Hematopoietic multipotent progenitor cell treated with erythropoietin and hydrocortisone succinate and interleukin-3 and kit ligand, for 6 days (in vitro differentiated cells): Measurements from ENCODE around the gene ADIRF.
"Not testable (repeated sequence)": the region's sequence is repeated elsewhere in the genome, so short reads cannot be mapped to it uniquely, and the experiment has no call there.

Experiments
- DNase-seq: peaks from one replicate; pipeline ENCODE4 v3.0.0-alpha.2; 2015

The ADIRF gene

DNA sequence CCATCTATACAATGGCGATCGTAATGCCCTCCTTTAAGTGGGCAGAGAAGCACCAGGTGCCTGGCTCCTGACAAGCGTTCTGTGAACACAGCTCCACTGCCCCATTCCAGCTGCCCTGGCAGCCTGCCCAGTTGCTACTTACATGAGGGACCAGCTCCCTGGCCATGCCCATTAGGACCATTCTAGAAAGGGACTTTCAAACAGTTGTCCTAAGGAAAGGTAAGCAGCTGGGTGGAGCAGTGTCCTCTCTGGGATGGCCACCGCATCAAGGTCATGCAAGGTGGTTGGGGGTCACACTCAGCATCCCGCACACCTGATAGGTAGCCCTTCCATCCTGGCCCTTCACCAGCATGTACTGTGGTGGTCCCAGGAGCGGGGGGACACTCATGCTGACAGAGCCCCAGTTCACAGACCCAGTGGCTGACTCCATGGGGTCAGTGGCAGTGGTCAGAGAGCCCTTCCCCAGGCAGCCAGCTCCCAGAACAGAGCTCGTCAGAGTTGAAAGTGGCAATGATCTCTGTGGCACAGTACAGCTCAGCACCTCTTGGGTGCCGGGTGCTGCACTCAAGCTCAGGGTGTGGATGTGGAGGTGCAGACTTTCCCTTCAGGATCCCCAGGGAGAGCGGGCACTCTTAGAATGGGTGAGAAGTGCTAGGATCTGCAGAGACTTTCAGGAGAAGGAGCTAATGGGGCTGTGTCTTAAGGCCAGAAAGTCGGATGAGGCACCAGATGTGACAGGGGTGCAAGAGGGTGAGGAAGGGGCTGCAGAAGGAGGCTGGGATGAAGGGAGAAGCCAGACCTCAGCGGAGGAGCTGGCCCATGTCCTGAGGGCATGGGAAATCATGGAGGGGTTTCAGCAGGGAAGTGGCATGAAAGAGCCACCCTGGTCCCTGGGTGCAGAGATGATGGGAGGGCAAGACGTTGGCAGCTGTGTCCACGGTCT lies 21.8 kb upstream of the ADIRF start:
- DNase-seq: no peak

DNA sequence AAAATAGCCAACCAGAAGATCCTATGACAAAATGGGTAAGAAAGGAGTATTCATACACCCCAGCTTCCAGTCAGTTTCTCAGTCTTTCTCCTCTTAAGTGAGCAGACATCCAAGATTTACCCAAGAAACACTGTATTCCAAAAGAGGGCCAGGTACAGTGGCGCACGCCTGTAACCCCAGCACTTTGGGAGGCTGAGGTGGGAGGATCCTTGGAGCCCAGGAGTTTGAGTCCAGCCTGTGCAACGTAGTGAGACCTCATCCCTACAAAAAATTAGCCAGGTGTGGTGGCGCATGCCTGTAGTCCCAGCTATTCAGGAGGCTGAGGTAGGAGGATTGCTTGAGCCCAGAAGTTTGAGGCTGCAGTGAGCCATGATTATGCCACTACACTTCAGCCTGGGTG lies 20.5 kb upstream of the ADIRF start:
- not testable (repeated sequence) for DNase-seq

DNA sequence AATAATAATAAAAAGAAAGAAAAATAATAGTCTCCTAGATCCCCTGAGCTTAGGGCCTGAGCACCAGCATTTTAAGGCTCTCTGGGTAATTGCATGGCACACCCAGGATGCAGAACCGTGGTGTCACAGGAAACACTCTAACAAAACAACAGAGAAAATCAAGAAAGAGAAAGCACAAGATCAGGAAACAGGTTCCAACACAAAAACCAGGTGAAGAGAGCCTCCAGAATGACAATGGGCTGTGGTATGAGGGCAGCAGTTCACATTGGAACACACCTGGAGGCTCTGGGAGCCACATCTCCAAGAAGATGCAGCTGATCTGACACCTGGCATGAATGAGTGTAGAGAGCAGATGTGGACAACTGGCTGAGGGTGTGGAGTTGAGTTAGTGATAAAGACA lies 17.9 kb upstream of the ADIRF start:
- no peak for DNase-seq

DNA sequence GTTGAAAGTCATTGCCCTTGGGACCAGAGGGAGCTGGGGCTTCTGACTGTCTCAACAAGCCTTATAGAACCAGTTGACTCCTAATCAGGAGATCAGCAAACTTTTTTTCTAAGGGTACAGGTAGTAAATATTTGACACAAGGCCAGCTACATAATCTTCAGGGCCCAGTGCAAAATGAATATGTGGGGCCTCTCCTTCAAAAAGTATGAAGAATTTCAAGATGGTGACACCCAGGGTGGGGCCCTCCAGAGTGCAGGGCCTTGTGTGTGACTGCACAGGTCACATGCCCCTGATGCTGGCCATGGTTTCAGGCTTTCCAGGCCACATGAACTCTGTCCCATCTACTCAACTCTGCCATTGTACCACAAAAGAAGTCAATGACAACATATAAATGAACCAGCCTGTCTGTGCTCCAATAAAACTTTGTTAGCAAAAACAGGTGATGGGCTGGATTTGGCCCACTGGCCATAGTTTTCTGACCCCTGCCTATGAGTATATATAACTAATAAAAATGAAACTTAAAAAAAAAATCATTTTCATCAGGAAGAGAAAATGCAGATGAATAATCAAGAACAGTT lies 17.0 kb upstream of the ADIRF start:
- DNase-seq: no peak

DNA sequence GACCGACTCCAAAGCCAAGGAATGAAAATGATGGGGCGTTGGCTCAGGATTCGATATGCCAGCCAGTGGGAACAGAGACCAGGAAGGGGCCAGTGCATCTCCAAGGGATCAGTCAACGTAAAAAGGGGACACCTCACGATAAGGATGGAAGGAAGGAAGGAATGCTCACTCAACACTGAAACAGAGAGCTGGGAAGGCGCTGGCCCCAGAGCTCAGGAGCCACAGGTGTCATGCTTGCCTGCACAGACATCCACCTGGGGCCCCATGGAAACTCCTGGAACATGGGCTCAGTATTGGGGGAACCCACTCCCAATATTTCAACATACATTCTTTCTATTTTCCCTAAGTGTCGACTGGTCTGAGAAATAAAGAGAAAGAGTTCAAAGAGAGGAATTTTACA lies 16.2 kb upstream of the ADIRF start:
- DNase-seq: no peak

DNA sequence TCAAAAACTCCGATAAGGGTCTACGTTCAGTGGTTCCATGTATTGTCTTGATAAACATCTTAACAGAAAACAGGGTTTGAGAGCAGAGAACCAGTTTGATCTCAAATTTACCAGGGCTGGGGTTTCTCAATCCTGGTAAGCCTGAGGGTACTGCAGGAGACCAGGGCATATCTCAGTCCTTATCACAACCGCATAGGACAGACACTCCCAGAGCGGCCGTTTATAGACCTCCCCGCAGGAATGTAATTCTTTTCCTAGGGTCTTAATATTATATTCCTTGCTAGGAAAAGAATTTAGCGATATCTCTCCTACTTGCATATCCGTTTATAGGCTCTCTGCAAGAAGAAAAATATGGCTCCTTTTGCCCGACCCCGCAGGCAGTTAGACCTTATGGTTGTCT lies 15.6 kb upstream of the ADIRF start:
- not testable (repeated sequence) for DNase-seq

DNA sequence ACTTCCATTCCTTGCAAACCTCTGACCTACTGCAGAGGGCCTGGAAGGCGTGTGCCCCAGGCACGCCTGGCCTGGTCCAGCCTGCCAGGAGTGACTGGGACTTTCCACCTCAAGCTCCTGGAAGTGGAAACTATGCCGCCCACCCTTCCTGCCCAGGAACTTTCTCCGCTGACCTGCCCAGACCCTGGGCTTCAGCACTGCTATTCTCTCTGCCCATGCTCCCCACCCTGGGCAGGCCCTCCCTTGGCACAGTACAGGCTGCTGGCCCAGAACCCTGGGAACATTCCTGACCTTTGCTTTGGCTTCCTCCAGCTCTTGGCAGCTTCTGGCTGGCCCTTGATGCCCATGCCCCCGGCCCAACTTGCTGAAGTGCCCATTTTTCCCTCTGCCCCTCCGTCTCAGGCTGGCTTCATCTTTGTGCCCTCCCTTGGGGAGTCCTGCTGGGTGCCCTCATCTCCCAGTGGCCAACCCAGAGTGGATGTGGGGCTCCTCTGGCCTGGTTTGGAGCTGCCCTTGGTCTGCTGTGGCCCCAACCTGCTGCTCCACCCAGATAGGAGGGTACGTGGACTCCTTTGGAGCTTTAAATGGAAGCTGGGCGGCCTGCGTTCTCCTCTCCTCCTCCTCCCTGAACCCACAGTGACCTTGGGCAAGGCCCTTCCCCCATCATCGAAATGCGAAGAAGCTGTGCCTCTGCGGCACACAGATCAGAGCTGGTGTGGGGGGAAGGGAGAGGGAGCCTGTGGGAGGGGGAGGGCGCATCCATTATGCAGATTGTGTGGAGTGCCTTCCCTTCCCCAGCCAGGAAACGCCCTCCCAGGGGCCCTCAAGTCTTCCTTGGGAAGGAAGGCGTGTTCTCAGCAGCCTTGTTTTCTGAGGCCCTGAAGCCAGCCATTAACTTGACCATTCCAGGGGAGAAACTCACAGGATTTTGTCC lies 14.3 kb upstream of the ADIRF start:
- no peak for DNase-seq

DNA sequence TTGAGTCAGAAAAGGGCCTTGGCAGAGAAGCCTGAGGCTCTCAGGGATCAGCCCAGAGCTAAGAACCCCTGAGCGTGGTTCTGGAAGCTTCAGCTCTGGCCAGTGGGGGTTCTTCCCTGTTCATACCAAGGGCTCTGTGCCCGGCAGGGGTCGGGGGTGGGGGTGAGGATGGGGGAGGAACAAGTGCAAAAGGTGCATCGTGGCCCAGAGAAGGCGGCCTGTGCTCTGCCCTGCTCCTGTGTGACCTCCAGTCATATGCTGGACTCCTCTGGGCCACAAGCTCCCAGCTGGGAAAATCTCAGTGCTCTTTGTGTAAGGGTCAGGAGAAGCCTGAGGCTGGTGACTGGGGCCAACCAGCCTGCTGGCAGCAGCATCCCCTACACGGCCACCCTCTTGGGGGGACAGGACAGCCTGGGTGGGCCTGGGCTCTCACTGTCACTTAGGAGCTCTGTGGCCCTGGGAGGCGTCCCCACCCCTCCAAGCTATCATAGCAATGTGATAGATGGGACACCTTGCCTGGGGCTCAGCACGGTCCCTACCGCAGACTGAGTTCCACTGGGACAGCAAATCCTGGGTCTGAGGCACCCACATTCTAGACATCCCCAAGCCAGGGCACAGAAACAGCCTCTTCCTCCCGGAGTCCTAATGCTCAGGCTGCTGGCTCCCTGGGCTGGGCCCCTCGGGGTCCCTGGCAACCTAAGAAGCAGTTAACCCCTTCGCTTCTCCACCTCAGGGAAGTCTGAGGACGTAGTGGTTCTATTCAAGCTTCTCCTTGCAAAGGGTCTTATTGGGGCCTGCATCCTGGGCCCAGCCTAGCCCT lies 13.4 kb upstream of the ADIRF start:
- no peak for DNase-seq

DNA sequence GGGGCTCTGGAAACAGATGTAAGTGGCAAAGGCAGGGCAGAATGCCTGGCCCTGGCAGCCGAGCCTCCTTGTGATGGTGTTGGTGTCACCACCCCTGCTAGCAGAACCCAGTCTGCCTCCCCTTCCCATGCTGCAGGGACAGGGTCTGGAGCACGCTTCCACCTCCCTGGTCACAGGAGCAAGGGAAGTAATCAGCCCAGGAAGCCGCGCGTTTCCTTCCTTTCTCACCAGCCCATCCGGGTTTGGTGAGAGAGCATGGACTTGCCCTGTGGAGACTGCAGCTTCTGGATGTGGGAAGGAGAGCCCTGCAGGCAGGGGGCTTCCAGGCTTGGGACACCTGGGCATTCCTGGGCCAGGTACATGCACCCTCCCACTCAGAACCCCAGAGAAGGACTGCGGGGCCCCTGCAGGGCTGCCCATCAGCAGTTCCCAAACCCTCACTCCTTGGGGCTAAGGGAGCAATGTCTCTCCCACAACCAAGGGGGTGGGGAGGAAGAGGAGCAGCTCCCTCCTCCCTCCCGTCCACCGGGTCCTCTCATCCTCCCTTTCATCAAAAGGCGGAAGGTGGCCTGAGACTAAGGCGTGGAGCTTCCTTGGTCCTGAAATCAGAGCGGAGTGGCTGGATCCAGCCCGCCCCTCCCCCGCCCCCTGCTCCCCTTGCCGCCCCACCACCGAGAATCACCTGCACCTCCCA lies 12.6 kb upstream of the ADIRF start:
- DNase-seq: no peak

DNA sequence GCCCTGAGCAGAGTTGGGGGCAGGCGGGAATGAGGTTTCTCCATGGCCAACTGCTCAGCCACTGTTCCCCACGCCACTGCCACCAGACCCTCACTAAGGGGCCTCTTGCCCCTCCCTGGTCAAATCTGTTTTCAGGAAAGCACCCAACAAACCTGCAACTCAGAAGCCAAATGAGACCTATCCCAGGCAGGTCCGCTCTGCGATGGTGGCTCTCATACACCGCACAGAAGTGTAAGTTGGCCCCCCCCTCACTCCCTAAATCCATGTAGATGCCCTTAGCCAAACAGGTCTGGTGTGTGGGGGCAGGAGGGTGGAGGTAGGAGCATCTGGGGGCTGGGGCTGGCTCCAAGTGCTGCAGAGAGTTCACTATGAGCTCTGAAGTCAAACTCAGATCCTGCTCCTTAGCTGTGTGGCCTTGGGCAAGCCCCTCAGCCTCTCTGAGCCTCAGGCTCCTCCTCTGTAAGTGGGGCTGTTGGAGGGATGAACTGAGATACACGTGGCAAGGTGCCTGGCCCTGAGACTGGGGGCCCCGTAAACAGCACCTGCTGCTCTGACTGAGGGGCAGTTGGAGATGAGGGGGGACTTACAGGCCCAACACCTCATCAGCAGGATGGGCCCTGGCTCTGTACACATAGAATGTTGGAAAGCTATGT lies 12.0 kb upstream of the ADIRF start:
- DNase-seq: no peak

DNA sequence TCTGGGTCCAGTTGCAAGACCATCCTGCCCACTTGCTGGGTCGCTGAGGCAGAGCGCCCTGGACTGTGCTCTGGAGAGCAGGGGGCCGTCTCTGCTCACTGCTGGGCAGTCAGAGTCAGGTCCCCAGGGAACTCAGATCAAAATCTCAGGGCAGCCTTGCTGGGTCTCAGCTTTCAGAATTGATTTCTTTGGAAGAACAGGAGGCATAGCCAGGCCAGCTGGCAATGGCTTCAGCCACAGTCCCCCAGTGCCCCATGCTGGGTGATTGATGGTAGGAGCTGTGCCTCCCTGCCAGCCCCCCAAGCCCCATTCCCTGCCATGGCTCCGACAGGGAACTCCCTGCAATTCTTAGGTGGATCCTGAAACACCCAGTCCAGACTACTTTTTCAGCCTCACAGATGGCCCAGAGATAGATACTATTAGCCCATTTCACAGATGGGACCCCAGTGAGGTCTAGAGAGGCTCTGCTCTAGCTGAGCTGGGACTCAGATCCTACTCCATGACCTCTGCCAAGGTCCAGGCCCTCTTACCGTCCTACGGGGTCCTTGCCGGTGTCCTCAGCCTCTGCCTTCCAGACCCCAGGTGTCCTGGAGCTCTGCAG lies 11.3 kb upstream of the ADIRF start:
- no peak for DNase-seq

DNA sequence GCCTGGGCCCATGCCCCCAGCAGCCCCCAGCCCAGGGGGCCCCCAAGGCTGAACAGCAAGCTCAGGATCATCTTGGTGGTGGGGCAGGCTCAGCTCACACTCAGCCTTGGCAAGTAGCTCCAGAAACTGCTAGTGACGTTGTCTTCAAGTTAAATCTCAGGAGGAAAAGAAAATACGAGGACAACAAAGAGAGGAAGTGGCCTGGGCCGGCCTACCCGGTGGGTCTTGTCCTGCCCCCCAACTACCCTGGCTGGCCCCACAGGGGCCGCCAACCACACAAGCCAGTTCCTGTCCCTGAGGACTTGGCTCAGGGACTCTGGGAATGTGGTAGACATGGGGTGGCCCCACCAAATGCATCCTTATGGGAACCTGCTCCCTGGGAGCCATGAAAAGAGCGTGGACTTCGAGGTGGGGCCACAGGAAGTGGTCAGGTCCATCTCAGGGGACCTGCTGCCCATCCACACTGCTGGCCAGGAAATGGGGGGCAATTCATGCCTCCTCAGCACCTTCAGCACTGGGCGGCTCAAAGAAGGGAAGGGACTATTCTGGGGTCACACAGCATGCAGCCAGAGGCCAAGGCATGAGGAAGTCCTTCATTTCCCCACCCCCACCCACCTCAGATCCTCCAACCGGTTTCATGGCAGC lies 10.7 kb upstream of the ADIRF start, which contains the start of gene MMRN2:
MMRN2 (minus strand) TSS at position 145 of the 645 bp plus-strand sequence; CDS start at position 71, 74 bp downstream.
- DNase-seq: no peak

DNA sequence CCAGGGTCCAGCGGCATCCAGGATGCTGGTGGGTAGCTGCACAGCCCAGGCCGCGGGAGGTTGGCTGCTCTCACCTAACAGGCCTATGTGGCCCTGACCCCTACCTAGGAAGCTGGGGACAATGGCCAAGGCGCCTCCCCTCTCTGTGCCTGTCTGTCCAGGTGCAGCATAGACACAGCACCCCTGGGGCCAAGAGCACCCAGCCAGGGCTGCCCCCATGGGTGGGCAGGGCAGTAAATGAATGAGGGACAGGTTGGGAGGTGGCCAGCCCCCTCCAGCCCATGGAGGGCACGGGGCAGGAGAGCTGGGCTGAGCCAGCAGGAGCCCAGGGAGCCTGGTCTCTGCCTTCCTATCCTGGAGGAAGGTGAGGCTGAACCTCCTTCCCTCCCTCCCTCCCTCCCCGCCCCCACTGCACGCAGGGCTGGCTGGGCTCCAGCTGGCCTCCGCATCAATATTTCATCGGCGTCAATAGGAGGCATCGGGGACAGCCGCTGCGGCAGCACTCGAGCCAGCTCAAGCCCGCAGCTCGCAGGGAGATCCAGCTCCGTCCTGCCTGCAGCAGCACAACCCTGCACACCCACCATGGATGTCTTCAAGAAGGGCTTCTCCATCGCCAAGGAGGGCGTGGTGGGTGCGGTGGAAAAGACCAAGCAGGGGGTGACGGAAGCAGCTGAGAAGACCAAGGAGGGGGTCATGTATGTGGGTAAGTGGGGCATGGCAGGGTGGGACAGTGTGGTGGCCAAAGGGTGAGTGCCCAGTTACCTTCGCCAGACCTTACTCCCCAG lies 10.0 kb upstream of the ADIRF start, which contains the start of gene SNCG:
SNCG (plus strand) TSS at position 484 of the 785 bp plus-strand sequence; CDS start at position 583, 99 bp downstream.
- DNase-seq: no peak

DNA sequence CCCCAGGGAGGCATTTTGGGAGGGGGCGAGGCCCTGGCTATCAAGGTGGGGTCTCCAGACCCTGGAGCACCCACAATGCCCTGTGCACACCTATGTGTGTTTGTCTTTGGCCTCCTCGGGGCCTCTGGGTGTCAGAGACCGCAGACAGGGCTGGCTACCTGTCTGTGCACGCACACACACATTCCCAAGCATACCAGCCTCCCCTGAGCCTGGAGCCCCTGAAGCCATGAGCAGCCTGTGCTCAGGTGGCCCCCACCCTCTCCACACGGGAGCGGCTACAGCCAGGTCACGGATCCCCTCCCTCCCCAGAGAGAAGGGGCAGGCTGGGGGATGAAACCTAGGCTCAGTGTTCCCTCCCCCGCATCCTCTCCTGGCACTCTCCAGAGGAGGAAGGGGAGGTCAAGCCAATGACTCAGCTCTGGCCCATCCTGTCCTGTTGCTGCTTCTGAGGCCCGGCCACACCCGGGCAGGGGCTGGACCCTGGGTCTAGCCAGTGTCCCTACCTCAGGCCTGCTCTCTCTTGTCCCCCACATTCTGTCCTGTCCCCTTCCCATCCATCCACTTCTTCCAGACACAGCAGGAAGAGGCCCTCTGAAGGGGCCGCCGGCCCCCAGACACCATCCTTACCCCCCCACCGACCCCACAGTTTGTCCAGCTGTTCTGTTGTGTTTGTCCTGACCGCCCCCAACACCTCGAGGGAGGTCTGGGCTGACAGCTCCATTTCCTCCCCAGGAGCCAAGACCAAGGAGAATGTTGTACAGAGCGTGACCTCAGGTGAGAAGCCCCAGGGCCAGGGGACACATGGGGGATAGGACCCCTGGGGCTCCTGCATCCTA lies 9.2 kb upstream of the ADIRF start:
- no peak for DNase-seq

DNA sequence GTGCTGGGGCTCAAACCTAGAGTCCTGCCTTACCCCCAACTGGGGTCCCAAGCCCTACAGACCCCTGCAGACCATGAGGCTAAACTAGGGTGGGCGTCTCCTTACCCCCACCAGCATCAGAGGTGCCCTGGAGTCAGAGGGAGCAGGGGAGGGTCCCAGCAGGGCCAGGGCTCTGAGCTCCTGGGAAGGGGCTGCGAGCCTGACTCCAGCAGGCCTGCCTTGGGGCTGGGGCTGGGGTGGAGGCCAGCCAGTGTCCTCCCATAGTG lies 8.6 kb upstream of the ADIRF start:
- no peak for DNase-seq

DNA sequence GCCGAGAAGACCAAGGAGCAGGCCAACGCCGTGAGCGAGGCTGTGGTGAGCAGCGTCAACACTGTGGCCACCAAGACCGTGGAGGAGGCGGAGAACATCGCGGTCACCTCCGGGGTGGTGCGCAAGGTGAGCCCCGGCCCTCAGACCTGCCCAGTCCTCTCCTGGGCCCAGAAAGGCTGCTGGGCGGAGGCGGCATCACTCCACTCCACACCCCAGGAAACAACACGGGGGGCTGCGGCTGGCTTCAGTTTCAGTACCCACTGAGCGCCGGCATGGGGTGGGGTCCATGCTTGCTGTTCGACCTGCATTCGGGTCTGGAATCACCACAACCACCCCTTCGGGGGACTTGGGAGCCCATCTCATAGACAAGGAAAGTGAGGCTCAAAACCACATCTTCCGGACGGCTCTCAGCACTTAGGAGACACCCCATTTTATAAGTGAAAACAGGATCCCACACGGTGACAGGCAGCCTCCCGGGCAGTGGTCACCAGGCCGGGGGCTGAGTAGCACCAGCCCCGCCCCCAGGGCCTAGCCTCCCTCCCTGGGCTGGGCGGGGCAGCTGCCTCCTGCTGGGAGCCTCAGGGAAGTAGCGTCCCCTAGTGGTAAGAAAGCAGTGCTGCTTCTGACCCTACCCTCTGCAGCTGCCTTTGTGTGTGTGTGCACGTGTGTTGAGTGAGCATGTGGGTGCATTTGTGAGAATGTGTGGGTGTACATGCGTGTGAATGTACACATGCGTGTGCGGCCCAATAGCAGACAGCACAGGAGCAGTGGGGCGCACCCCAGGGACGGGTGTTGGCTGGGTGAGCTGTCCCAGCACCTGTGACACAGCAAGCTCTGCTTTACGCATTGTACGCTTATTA lies 8.0 kb upstream of the ADIRF start:
- peak; percentile 84 for DNase-seq

DNA sequence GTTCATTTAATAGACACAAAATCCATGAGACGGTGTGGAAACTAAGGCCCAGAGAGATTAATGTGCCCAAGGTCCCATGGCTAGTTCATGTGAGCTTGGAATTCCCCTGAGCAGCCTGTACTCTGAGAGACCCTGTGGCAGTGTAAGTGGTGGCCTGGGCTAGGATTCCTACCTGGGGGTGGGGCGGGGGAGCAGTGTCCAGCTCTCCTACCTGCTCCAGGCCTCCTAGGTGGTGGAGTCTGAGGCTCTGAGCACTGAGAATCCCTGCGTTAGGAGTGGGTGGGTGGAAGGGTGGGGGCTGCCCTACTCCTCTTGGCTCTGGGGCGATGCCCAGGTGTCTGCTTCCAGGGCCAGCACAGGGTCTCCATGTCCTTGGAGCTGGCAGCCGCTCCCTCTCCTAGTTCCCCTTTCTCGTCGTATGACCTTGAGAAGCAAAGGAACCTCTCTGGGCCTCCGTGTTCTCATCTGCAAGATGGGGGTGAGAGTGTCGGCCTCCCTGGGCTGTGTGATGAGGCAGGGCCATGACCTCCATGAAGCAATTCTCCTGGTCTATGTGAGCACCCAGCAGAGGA lies 7.3 kb upstream of the ADIRF start:
- no peak for DNase-seq
